HCT116 (cell line): ENCODE measurements around the gene CPNE4. TPM values are rescaled to one million over a fixed set of nuclear protein-coding genes. Genes with fewer than 3 reads are reported as not detected.

ENCODE experiments used
- ATAC-seq: fragments of 200-7000 bp; cut with Tn5 transposase; 2 replicates; pipeline ENCODE4 v1.9.1; 2020; ENCODE audit warnings: mild to moderate bottlenecking, moderate library complexity
- BruUV-seq: library from RNA; stranded (reverse); fragments of 400-500 nt; replicated peaks from 2 replicates; lab custom pipeline; 2021; lab: Mats Ljungman, UMichigan
- CTCF ChIA-PET: fragments of 300-600 bp; sonication (Branson Sonifier 250); formaldehyde crosslinking; loops from one replicate; lab custom pipeline; 2021; ENCODE audit warnings: antibody characterized with exemption; lab: Charles Lee
- POLR2A ChIA-PET: fragments of 300-600, 350-600 bp; sonication (Branson Sonifier 250); formaldehyde crosslinking; loops from one replicate; lab custom pipeline; 2021; ENCODE audit warnings: antibody characterized with exemption; lab: Charles Lee
- RAD21 ChIA-PET, 2 experiments: fragments of 300-600 bp; sonication (Branson Sonifier 250); formaldehyde crosslinking; loops; one replicate each; lab custom pipeline; 2023; ENCODE audit warnings: low total read pairs in 2 of 2; ENCODE audit not compliant: uncharacterized antibody in 2 of 2, unreplicated experiment in 2 of 2, low non-redundant PET in 1 of 2; lab: Charles Lee
- DNase-seq: peaks from one replicate; pipeline ENCODE4 v3.0.0-alpha.2; 2010; ENCODE audit warnings: low read depth, low spot score
- H2AFZ ChIP-seq: fragments of 200-600 bp; shearing (Covaris generic), sonication (generic); 2 replicates; pipeline ENCODE4 v1.6.1; 2017; ENCODE audit warnings: low read depth, mixed run types, mixed read lengths, antibody characterized with exemption, low read length; ENCODE audit not compliant: poor library complexity, severe bottlenecking
- H3K27ac ChIP-seq: 2 replicates; pipeline ENCODE4 v1.5.1; 2012; ENCODE audit warnings: low read depth, low read length
- H3K27me3 ChIP-seq: fragments of 200-600 bp; sonication (generic); 2 replicates; pipeline ENCODE4 v1.6.1; 2016; ENCODE audit warnings: mixed run types, low read length, mixed read lengths; ENCODE audit not compliant: insufficient read depth
- H3K36me3 ChIP-seq, 2 experiments: fragments of 200-500 bp in 1 of 2; fragments of 200-600 bp in 1 of 2; sonication (Bioruptor generic) in 1 of 2; sonication (generic) in 1 of 2; 2 replicates each; pipeline versions ENCODE4 v1.5.1 to v1.6.1; 2014 to 2016; ENCODE audit warnings: low read length in 2 of 2, inconsistent platforms in 1 of 2, mixed read lengths in 1 of 2, mixed run types in 1 of 2; ENCODE audit not compliant: insufficient read depth in 2 of 2, control insufficient read depth in 1 of 2
- H3K4me1 ChIP-seq, 2 experiments: fragments of 200-600 bp in 1 of 2; sonication (generic) in 1 of 2; 2 replicates each; pipeline versions ENCODE4 v1.5.1 to v1.6.1; 2012 to 2017; ENCODE audit warnings: low read length in 2 of 2, inconsistent platforms in 1 of 2, mild to moderate bottlenecking in 1 of 2, mixed read lengths in 1 of 2, mixed run types in 1 of 2, moderate library complexity in 1 of 2; ENCODE audit not compliant: insufficient read depth in 2 of 2, control insufficient read depth in 1 of 2
- H3K4me2 ChIP-seq: fragments of 200-600 bp; sonication (generic); 2 replicates; pipeline ENCODE4 v1.6.1; 2017; ENCODE audit warnings: mixed run types, low read length, mixed read lengths
- H3K4me3 ChIP-seq, 2 experiments: fragments of 200-600 bp in 1 of 2; sonication (generic) in 1 of 2; replicated peaks in 1 of 2; 2 replicates each; pipeline ENCODE4 v1.5.1; 2011 to 2016; ENCODE audit warnings: low read length in 2 of 2, control low read depth in 1 of 2, low read depth in 1 of 2, mild to moderate bottlenecking in 1 of 2, mixed read lengths in 1 of 2, mixed run types in 1 of 2
- H3K79me2 ChIP-seq: fragments of 200-600 bp; sonication (generic); 2 replicates; pipeline ENCODE4 v1.6.1; 2017; ENCODE audit warnings: mild to moderate bottlenecking, mixed run types, low read length, moderate library complexity, mixed read lengths; ENCODE audit not compliant: insufficient read depth
- H3K9ac ChIP-seq: fragments of 200-600 bp; sonication (generic); 2 replicates; pipeline ENCODE4 v1.6.1; 2016; ENCODE audit warnings: low read length, mixed read lengths
- H3K9me2 ChIP-seq: fragments of 200-600 bp; sonication (generic), shearing (Covaris generic); 2 replicates; pipeline ENCODE4 v1.6.1; 2017; ENCODE audit warnings: mixed run types, mild to moderate bottlenecking, moderate library complexity; ENCODE audit not compliant: insufficient read depth
- H3K9me3 ChIP-seq, 2 experiments: fragments of 200-500 bp in 1 of 2; fragments of 200-600 bp in 1 of 2; sonication (Bioruptor generic) in 1 of 2; sonication (generic) in 1 of 2; 2 replicates each; pipeline ENCODE4 v1.6.1; 2014 to 2017; ENCODE audit warnings: low read length in 2 of 2, mixed read lengths in 2 of 2, inconsistent platforms in 1 of 2, low read depth in 1 of 2, mild to moderate bottlenecking in 1 of 2, mixed run types in 1 of 2, moderate library complexity in 1 of 2; ENCODE audit not compliant: control insufficient read depth in 1 of 2, insufficient read depth in 1 of 2
- H4K20me1 ChIP-seq: fragments of 200-600 bp; sonication (generic), shearing (Covaris generic); 2 replicates; pipeline ENCODE4 v1.6.1; 2017; ENCODE audit warnings: mixed run types, mild to moderate bottlenecking, moderate library complexity; ENCODE audit not compliant: insufficient read depth
- CBX3 ChIP-seq: IDR thresholded peaks from 2 replicates; pipeline ENCODE4 v1.6.1; 2012; ENCODE audit warnings: low read depth
- ELF1 ChIP-seq: IDR thresholded peaks from 2 replicates; pipeline ENCODE4 v1.6.1; 2012; ENCODE audit warnings: low read depth, borderline replicate concordance
- EZH2phosphoT487 ChIP-seq: fragments of 200-600 bp; IDR thresholded peaks from 2 replicates; pipeline ENCODE4 v1.6.1; 2018; ENCODE audit warnings: antibody characterized with exemption, borderline replicate concordance
- JUND ChIP-seq: IDR thresholded peaks from 2 replicates; pipeline ENCODE4 v1.6.1; 2012
- POLR2AphosphoS5 ChIP-seq: IDR thresholded peaks from 2 replicates; pipeline ENCODE4 v1.6.1; 2011; ENCODE audit warnings: mild to moderate bottlenecking, low read depth, low read length, moderate library complexity
- SRF ChIP-seq: IDR thresholded peaks from 2 replicates; pipeline ENCODE4 v1.6.1; 2012; ENCODE audit warnings: low read depth
- TCF7L2 ChIP-seq: IDR thresholded peaks from 2 replicates; pipeline ENCODE4 v1.7.0; 2011; ENCODE audit warnings: borderline replicate concordance, inconsistent platforms; ENCODE audit not compliant: insufficient read depth, insufficient read length; ENCODE audit errors: extremely low read depth
- ZFX ChIP-seq: fragments of 450-650 bp; IDR thresholded peaks from 2 replicates; pipeline ENCODE4 v1.6.1; 2017
- intact Hi-C: fragments of 100-400 bp; cut with micrococcal nuclease; formaldehyde crosslinking; loops from 2 replicates; pipeline ENCODE4 v1.10.0; 2022
- total RNA-seq: library from RNA; stranded (reverse); gene quantifications from one replicate; pipeline ENCODE4 v1.2.1, GENCODE V29; 2021; ENCODE audit not compliant: unreplicated experiment
- TF ChIP-seq, protein P1 (sequence below): IDR thresholded peaks from 2 replicates; pipeline ENCODE4 v1.6.1; 2012
- TF ChIP-seq, protein P2 (sequence below): IDR thresholded peaks from 2 replicates; pipeline ENCODE4 v1.6.1; 2011; ENCODE audit warnings: mild to moderate bottlenecking, low read length, moderate library complexity; ENCODE audit not compliant: insufficient replicate concordance; ENCODE audit errors: extremely low read depth

CPNE4 gene
- total RNA-seq, 1 experiment from 2014 or later, result not detected

DNA sequence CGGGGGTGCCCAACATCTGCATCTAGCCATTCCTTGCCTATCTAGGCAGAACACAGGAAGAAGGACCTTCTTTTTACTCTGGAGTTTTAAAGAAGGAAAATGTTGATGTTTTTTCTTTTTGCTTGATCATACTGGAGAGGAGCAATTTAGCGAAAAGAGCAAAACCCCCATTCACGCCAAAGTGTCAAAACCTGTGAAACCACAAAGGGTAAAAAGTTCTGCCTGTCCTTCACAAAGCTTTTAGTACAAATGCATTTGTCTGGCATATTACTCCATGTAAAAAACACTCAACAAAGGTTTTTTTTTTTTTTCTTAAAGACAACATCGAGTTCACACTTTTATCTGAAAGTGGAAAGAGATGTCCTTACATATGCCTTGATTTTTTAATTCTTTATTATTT lies 317.9 kb downstream of the CPNE4 start:
- no peaks in the 10 kb centered on the region for H3K9me2 ChIP-seq
- no peaks in the 10 kb centered on the region for H3K9me3 ChIP-seq
- ChIA-PET CTCF (no interaction called here), POLR2A (no interaction called here)
- intact Hi-C loops, result no loop called here
- no peaks in the 10 kb centered on the region for H4K20me1 ChIP-seq
- ATAC-seq, result no peak
- no peak overlapping the region for H2AFZ ChIP-seq
- H3K9ac ChIP-seq, result no peak overlapping the region
- H3K79me2 ChIP-seq, result no peaks in the 10 kb centered on the region
- BruUV-seq, result no TSS peak
- H3K36me3 ChIP-seq, result no peaks in the 10 kb centered on the region
- H3K4me3 ChIP-seq, result no peak overlapping the region
- H3K27ac ChIP-seq, result no peak overlapping the region
- H3K4me1 ChIP-seq, result no peaks in the 10 kb centered on the region
- TF ChIP-seq, protein P1, sequence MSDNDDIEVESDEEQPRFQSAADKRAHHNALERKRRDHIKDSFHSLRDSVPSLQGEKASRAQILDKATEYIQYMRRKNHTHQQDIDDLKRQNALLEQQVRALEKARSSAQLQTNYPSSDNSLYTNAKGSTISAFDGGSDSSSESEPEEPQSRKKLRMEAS, result no peak
- TF ChIP-seq ELF1 (no peak), POLR2AphosphoS5 (no peak), CBX3 (no peak), TCF7L2 (no peak), SRF (no peak), JUND (no peak)
- TF ChIP-seq, protein P2, sequence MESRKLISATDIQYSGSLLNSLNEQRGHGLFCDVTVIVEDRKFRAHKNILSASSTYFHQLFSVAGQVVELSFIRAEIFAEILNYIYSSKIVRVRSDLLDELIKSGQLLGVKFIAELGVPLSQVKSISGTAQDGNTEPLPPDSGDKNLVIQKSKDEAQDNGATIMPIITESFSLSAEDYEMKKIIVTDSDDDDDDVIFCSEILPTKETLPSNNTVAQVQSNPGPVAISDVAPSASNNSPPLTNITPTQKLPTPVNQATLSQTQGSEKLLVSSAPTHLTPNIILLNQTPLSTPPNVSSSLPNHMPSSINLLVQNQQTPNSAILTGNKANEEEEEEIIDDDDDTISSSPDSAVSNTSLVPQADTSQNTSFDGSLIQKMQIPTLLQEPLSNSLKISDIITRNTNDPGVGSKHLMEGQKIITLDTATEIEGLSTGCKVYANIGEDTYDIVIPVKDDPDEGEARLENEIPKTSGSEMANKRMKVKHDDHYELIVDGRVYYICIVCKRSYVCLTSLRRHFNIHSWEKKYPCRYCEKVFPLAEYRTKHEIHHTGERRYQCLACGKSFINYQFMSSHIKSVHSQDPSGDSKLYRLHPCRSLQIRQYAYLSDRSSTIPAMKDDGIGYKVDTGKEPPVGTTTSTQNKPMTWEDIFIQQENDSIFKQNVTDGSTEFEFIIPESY, result no peak
- TF ChIP-seq, all 23 proteins: peak for 0
- RAD21 ChIA-PET, result no interaction called here
- H3K4me2 ChIP-seq, result no peak overlapping the region
- DNase-seq, result no peak
- H3K27me3 ChIP-seq, result peaks cover 22% of the 10 kb centered on the region; the same call in 1 of the 2 replicates

DNA sequence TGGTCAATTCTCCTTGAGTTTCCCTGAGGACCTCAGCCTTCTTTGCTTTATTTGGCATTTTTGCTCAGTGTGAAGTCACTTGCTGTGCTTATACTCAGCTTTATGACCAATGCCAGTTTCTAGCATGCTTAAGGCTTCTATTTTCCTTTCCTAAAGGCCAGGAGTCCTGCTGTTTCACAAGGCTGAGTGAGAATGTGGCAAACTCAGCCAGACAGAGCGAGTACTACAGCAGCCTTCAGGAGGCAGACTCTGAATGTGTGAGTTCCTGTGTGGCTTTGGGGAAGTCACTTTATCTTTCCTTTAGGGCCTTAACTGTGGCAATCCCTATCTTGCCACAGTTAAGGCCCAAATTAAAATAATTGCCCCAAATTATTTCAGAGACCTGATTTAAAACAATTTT lies 318.8 kb downstream of the CPNE4 start:
- H3K27me3 ChIP-seq, result peaks cover 27% of the 10 kb centered on the region; the same call in 1 of the 2 replicates
- no peak overlapping the region for H3K4me2 ChIP-seq
- TF ChIP-seq ZFX (no peak), JUND (no peak), EZH2phosphoT487 (no peak)
- TF ChIP-seq, protein P2, result no peak
- H3K4me3 ChIP-seq, result no peak overlapping the region
- BruUV-seq, result no TSS peak
- no peaks in the 10 kb centered on the region for H3K4me1 ChIP-seq
- H3K27ac ChIP-seq, result no peak overlapping the region
- H2AFZ ChIP-seq, result no peak overlapping the region
- ATAC-seq (no peak), DNase-seq (no peak)
- H3K79me2 ChIP-seq, result no peaks in the 10 kb centered on the region
- H3K9me2 ChIP-seq, result no peaks in the 10 kb centered on the region
- ChIA-PET POLR2A (no interaction called here), CTCF (no interaction called here), RAD21 (no interaction called here)
- intact Hi-C loops, result no loop called here
- no peaks in the 10 kb centered on the region for H3K9me3 ChIP-seq
- H3K9ac ChIP-seq, result no peak overlapping the region
- H4K20me1 ChIP-seq, result no peaks in the 10 kb centered on the region
- no peaks in the 10 kb centered on the region for H3K36me3 ChIP-seq
